CD14-positive monocyte (primary cell): ENCODE data around the gene ERVH48-1. TPM values are rescaled to one million over a fixed set of nuclear protein-coding genes. Genes with fewer than 3 reads are reported as not detected.
A peak's percentile ranks its signal among the peaks of the same experiment; 100 is the strongest.
"Not testable (repeated sequence)": the region's sequence is repeated elsewhere in the genome, so short reads cannot be mapped to it uniquely, and the experiment has no call there.

Experiments used
- DNase-seq, 3 donors: peaks; one replicate each; pipeline ENCODE4 v3.0.0-alpha.2; 2011 to 2022
- H2AFZ ChIP-seq: 2 replicates; pipeline ENCODE4 v1.6.0; 2012; ENCODE audit warnings: mild to moderate bottlenecking, low read depth, low read length, inconsistent platforms; ENCODE audit not compliant: insufficient read depth, poor library complexity, severe bottlenecking
- H3K27ac ChIP-seq, 2 donors: 1 replicate in 1 of 2; 2 replicates in 1 of 2; pipeline ENCODE4 v1.5.1; 2012 to 2013; ENCODE audit warnings: low read length in 2 of 2, control low read depth in 1 of 2, inconsistent platforms in 1 of 2, low read depth in 1 of 2, mild to moderate bottlenecking in 1 of 2
- H3K27me3 ChIP-seq, 2 donors: one replicate each; pipeline versions ENCODE4 v1.6.0 to v1.6.1; 2011 to 2013; ENCODE audit warnings: low read length in 2 of 2; ENCODE audit not compliant: control insufficient read depth in 2 of 2, insufficient read depth in 2 of 2
- H3K36me3 ChIP-seq, 2 donors: replicated peaks in 1 of 2; 1 replicate in 1 of 2; 2 replicates in 1 of 2; pipeline versions ENCODE4 v1.5.1 to v1.6.1; 2012 to 2013; ENCODE audit warnings: low read length in 2 of 2, control low read depth in 1 of 2, inconsistent platforms in 1 of 2, mild to moderate bottlenecking in 1 of 2; ENCODE audit not compliant: insufficient read depth in 2 of 2, control insufficient read depth in 1 of 2
- H3K4me1 ChIP-seq, 2 donors: 1 replicate in 1 of 2; 2 replicates in 1 of 2; pipeline versions ENCODE4 v1.5.1 to v1.6.1; 2012 to 2013; ENCODE audit warnings: low read length in 2 of 2, control low read depth in 1 of 2, inconsistent platforms in 1 of 2, mild to moderate bottlenecking in 1 of 2, moderate library complexity in 1 of 2; ENCODE audit not compliant: insufficient read depth in 2 of 2, control insufficient read depth in 1 of 2
- H3K4me2 ChIP-seq: replicated peaks from 2 replicates; pipeline ENCODE3; 2012; ENCODE audit warnings: low read length, moderate library complexity, mild to moderate bottlenecking; ENCODE audit not compliant: poor library complexity, severe bottlenecking; ENCODE audit errors: extremely low read depth
- H3K4me3 ChIP-seq, 3 experiments: fragments of 200-600 bp in 1 of 3; sonication (generic) in 1 of 3; replicated peaks in 1 of 3; 1 replicate in 2 of 3; 2 replicates in 1 of 3; pipeline ENCODE4 v1.5.1; 2011 to 2013; ENCODE audit warnings: low read length in 3 of 3, mild to moderate bottlenecking in 3 of 3, control low read depth in 2 of 3, low read depth in 2 of 3, inconsistent platforms in 1 of 3, moderate library complexity in 1 of 3
- H3K79me2 ChIP-seq: 2 replicates; pipeline ENCODE4 v1.6.0; 2012; ENCODE audit warnings: mild to moderate bottlenecking, control low read depth, inconsistent platforms, low read length, moderate library complexity; ENCODE audit not compliant: insufficient read depth
- H3K9ac ChIP-seq: 2 replicates; pipeline ENCODE4 v1.6.0; 2017; ENCODE audit warnings: low read length, mild to moderate bottlenecking; ENCODE audit not compliant: insufficient read depth, poor library complexity, severe bottlenecking
- H3K9me3 ChIP-seq, 2 donors: replicated peaks in 1 of 2; 1 replicate in 1 of 2; 2 replicates in 1 of 2; pipeline versions ENCODE4 v1.5.1 to v1.6.1; 2012 to 2013; ENCODE audit warnings: low read length in 2 of 2, control low read depth in 1 of 2; ENCODE audit not compliant: control insufficient read depth in 1 of 2, insufficient read depth in 1 of 2
- H4K20me1 ChIP-seq: 2 replicates; pipeline ENCODE4 v1.6.0; 2012; ENCODE audit warnings: mild to moderate bottlenecking, low read length, control low read depth, moderate library complexity; ENCODE audit not compliant: insufficient read depth
- H3K27ac Mint-ChIP-seq, 7 donors: one replicate each; pipeline ENCODE4 v1.8.0; 2020; ENCODE audit warnings: mild to moderate bottlenecking in 7 of 7, mixed read lengths in 7 of 7, moderate library complexity in 6 of 7, inconsistent platforms in 2 of 7
- H3K27me3 Mint-ChIP-seq, 3 donors: one replicate each; pipeline ENCODE4 v1.8.0; 2021 to 2022; ENCODE audit warnings: low read depth in 3 of 3, mild to moderate bottlenecking in 3 of 3, mixed read lengths in 3 of 3, moderate library complexity in 3 of 3, inconsistent platforms in 1 of 3
- H3K36me3 Mint-ChIP-seq, 2 donors: one replicate each; pipeline ENCODE4 v1.8.0; 2020; ENCODE audit warnings: mixed read lengths in 2 of 2, inconsistent platforms in 1 of 2, mild to moderate bottlenecking in 1 of 2
- H3K4me1 Mint-ChIP-seq: one replicate; pipeline ENCODE4 v1.8.0; 2020; ENCODE audit warnings: mild to moderate bottlenecking, mixed read lengths
- H3K4me3 Mint-ChIP-seq, 2 donors: one replicate each; pipeline ENCODE4 v1.8.0; 2020; ENCODE audit warnings: mild to moderate bottlenecking in 2 of 2, mixed read lengths in 2 of 2, moderate library complexity in 1 of 2
- H3K9me3 Mint-ChIP-seq, 7 donors: one replicate each; pipeline ENCODE4 v1.8.0; 2020 to 2022; ENCODE audit warnings: mixed read lengths in 7 of 7, mild to moderate bottlenecking in 6 of 7, moderate library complexity in 6 of 7, inconsistent platforms in 2 of 7
- WGBS: methylation state at CpG from one replicate; pipeline ENCODE4 v1.1.5; 2013; ENCODE audit warnings: missing lambda C conversion rate; ENCODE audit not compliant: insufficient coverage; 5-methylcytosine and 5-hydroxymethylcytosine counted together
- intact Hi-C, 2 donors: fragments of 100-400 bp; cut with micrococcal nuclease; formaldehyde crosslinking; loops; one replicate each; pipeline versions ENCODE4 v1.15.0 to v1.15.1; 2023
- polyA plus RNA-seq, 3 donors: library from polyadenylated mRNA; depleted of rRNA in 1 of 3; unstranded in 2 of 3; stranded (reverse) in 1 of 3; fragments of 300-500 nt in 2 of 3; fragments of >200 nt in 1 of 3; fragmentation: Illumina TruSeq in 2 of 3; gene quantifications; 1 replicate in 2 of 3; 2 replicates in 1 of 3; pipeline ENCODE4 v1.2.3, GENCODE V29; 2012 to 2021
- TF ChIP-seq, protein P1 (sequence below): fragments of 200-600 bp; IDR thresholded peaks from one replicate; pipeline ENCODE4 v1.8.0; 2022; ENCODE audit warnings: antibody characterized with exemption, mild to moderate bottlenecking

The ERVH48-1 gene
- polyA plus RNA-seq, 3 donors = not detected

GRCh38 chr21:42970946-42971653 is 45.7 kb upstream of the ERVH48-1 start:
- Histone ChIP-seq H3K9me3 (no peaks in the 10 kb centered on the region), H3K9ac (no peak overlapping the region), H3K27me3 (no peaks in the 10 kb centered on the region), H4K20me1 (no peaks in the 10 kb centered on the region), H3K36me3 (no peaks in the 10 kb centered on the region), H3K4me1 (peaks cover 13 to 18% of the 10 kb centered on the region in 2 donors), H3K79me2 (peaks cover 9% of the 10 kb centered on the region), H3K27ac (no peak overlapping the region), H3K4me3 (no peak overlapping the region), H2AFZ (no peak overlapping the region), H3K4me2 (no peak overlapping the region)
- DNase-seq = no peak
- Mint-ChIP-seq H3K4me1 (peaks cover 8% of the 10 kb centered on the region), H3K4me3 (peak overlapping the region in 1 of 2 donors; percentile 24), H3K36me3 (no peaks in the 10 kb centered on the region), H3K9me3 (no peaks in the 10 kb centered on the region), H3K27ac (no peak overlapping the region), H3K27me3 (peaks cover 0 to 4% (median 1%) of the 10 kb centered on the region in 3 donors)
- intact Hi-C loops = loop anchor here (5.0 to 10.0 kb wide), 2 partner anchors 94 to 744 kb away; partner anchors contain the start of genes WDR4 (in 2 of the 2) and PDXK (in 1 of the 2)
- WGBS = 100% methylated on average over 3 of the region's 7 CpGs
- TF ChIP-seq, protein P1, sequence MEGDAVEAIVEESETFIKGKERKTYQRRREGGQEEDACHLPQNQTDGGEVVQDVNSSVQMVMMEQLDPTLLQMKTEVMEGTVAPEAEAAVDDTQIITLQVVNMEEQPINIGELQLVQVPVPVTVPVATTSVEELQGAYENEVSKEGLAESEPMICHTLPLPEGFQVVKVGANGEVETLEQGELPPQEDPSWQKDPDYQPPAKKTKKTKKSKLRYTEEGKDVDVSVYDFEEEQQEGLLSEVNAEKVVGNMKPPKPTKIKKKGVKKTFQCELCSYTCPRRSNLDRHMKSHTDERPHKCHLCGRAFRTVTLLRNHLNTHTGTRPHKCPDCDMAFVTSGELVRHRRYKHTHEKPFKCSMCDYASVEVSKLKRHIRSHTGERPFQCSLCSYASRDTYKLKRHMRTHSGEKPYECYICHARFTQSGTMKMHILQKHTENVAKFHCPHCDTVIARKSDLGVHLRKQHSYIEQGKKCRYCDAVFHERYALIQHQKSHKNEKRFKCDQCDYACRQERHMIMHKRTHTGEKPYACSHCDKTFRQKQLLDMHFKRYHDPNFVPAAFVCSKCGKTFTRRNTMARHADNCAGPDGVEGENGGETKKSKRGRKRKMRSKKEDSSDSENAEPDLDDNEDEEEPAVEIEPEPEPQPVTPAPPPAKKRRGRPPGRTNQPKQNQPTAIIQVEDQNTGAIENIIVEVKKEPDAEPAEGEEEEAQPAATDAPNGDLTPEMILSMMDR = no peak

- H3K9me3 ChIP-seq = no peaks in the 10 kb centered on the region
- peaks cover 0 to 4% (median 1%) of the 10 kb centered on the region in 3 donors for H3K27me3 Mint-ChIP-seq
- H3K27ac ChIP-seq = no peak overlapping the region
- H3K9me3 Mint-ChIP-seq = no peaks in the 10 kb centered on the region
- H3K4me1 ChIP-seq = peaks cover 6 to 9% of the 10 kb centered on the region in 2 donors
- H3K4me3 Mint-ChIP-seq = no peak overlapping the region
- 96% methylated on average over 4 of the region's 6 CpGs for WGBS
- H3K27ac Mint-ChIP-seq = no peak overlapping the region
- no peaks in the 10 kb centered on the region for H3K79me2 ChIP-seq
- no peak overlapping the region for H3K9ac ChIP-seq
- no peaks in the 10 kb centered on the region for H3K27me3 ChIP-seq
- H3K4me3 ChIP-seq = no peak overlapping the region
- no peaks in the 10 kb centered on the region for H4K20me1 ChIP-seq
- TF ChIP-seq, protein P1 = no peak
- H3K36me3 ChIP-seq = no peaks in the 10 kb centered on the region
- no peak overlapping the region for H3K4me2 ChIP-seq
- no peak overlapping the region for H2AFZ ChIP-seq
- intact Hi-C loops = no loop called here
- no peak for DNase-seq
- peaks cover 4% of the 10 kb centered on the region for H3K4me1 Mint-ChIP-seq
- H3K36me3 Mint-ChIP-seq = no peaks in the 10 kb centered on the region
Measured at GRCh38 chr21:42969193-42969600, 43.8 kb upstream of the ERVH48-1 start.

DNA sequence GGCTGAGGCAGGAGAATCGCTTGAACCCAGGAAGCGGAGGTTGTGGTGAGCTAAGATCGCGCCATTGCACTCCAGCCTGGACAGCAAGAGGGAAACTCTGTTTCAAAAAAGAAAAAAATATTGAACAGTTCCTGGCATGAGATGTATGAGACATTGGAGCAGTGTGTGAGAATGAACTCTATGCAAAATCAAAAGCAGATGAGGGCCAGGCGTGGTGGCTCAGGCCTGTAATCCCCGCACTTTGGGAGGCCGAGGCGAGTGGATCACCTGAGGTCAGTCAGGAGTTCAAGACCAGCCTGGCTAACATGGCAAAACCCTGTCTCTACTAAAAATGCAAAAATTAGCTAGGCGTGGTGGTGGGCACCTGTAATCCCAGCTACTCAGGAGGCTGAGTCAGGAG is 42.2 kb upstream of the ERVH48-1 start:
- intact Hi-C loops, H3K9ac ChIP-seq, H3K27me3 Mint-ChIP-seq, H3K79me2 ChIP-seq, H3K9me3 Mint-ChIP-seq, H2AFZ ChIP-seq, H3K27ac Mint-ChIP-seq, H3K4me1 ChIP-seq, H3K4me3 ChIP-seq, H3K27me3 ChIP-seq, H3K4me3 Mint-ChIP-seq, DNase-seq, H3K9me3 ChIP-seq, H3K27ac ChIP-seq, H3K36me3 ChIP-seq, H3K4me2 ChIP-seq, H4K20me1 ChIP-seq, H3K36me3 Mint-ChIP-seq, H3K4me1 Mint-ChIP-seq: not testable (repeated sequence)
- WGBS = 95% methylated on average over 9 of the region's 9 CpGs
